Suprapubic skin (tissue), 4 donors: ENCODE measurements around the gene SLC25A42. TPM values are rescaled to one million over a fixed set of nuclear protein-coding genes. Genes with fewer than 3 reads are reported as not detected.

Source experiments
- DNase-seq, 2 donors: peaks; one replicate each; pipeline ENCODE4 v3.0.0-alpha.2; 2019; ENCODE audit warnings: low spot score in 2 of 2
- H3K27ac ChIP-seq: fragments of 200-600 bp; sonication (generic); one replicate; pipeline ENCODE4 v1.5.1; 2019
- H3K27me3 ChIP-seq: fragments of 200-600 bp; sonication (generic); one replicate; pipeline ENCODE4 v1.5.1; 2019
- H3K36me3 ChIP-seq: fragments of 200-600 bp; sonication (generic); one replicate; pipeline ENCODE4 v1.5.1; 2019
- H3K4me1 ChIP-seq: fragments of 200-600 bp; sonication (generic); one replicate; pipeline ENCODE4 v1.5.1; 2019
- H3K4me3 ChIP-seq: fragments of 200-600 bp; sonication (generic); one replicate; pipeline ENCODE4 v1.5.1; 2019; ENCODE audit warnings: mild to moderate bottlenecking
- H3K9me3 ChIP-seq: fragments of 200-600 bp; sonication (generic); one replicate; pipeline ENCODE4 v1.5.1; 2019
- EP300 ChIP-seq: sonication (generic); formaldehyde crosslinking; IDR thresholded peaks from one replicate; pipeline ENCODE4 v1.6.1; 2017; ENCODE audit warnings: antibody characterized with exemption
- POLR2A ChIP-seq, 2 donors: fragments of 450-650 bp; IDR thresholded peaks; one replicate each; pipeline ENCODE4 v1.6.1; 2017; ENCODE audit warnings: antibody characterized with exemption in 2 of 2, mild to moderate bottlenecking in 2 of 2, moderate library complexity in 2 of 2
- POLR2AphosphoS5 ChIP-seq, 3 donors: sonication (generic); formaldehyde crosslinking; IDR thresholded peaks; one replicate each; pipeline ENCODE4 v1.6.1; 2017; ENCODE audit warnings: antibody characterized with exemption in 3 of 3
- WGBS: methylation state at CpG from one replicate; pipeline ENCODE4 v1.1.5; 2018; 5-methylcytosine and 5-hydroxymethylcytosine counted together
- total RNA-seq, 4 donors: library from RNA; depleted of rRNA; stranded (reverse); fragments of >200 nt; gene quantifications; one replicate each; pipeline ENCODE4 v1.1.0, GENCODE V29; 2016
- TF ChIP-seq, protein P1 (sequence below), 2 donors: fragments of 200-600 bp in 1 of 2; fragments of 450-650 bp in 1 of 2; sonication (generic) in 1 of 2; IDR thresholded peaks; one replicate each; pipeline ENCODE4 v1.5.1; 2016 to 2019; ENCODE audit warnings: antibody characterized with exemption in 2 of 2, mild to moderate bottlenecking in 1 of 2, moderate library complexity in 1 of 2

SLC25A42 gene
- total RNA-seq, 4 donors from 2014 or later: 4.9 to 14.6 (median 10.6) TPM

DNA sequence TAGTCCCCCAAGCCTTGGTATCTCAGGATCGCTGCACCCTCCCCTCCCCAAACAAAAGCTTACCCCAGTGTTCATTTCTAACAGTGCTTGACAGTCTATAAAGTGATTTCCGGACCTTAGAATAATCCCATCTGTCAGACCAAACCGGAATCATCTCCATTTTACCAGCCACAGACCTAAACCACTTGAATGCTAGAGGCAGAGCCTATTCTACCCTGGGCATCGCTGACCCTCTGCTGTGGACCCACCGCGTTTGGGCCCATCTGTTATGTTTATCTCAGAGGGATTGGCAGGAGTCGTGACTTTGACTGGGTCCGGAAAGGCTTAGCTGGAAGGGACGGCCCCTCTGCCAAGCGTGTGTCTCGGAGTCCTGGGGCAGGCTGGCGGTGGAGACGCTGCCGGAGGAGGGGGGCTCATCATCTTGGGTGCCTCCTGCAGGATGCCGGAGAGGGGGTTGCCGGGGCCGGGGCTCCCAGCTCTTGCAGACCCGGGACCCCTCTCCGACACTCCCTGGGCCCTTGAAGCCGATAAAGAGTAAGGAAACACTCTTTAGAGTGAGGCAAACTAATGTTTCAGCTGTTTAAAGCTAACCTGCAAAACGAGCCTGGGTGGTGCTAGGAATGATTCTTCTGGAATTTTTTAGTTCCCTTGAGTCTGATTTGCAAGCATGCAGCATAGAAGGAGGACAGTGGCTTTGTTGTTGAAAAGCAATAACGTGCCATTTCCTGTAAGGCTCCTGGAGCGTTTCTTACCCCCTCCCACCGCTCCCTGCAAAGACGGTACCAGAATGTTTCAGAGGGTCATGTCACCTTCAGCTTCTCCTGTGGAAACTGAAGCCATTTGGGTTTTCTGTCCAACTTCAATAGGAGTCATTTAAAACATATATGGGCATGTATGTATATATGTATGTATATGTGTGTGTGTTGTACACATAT is 1.3 kb downstream of the SLC25A42 start:
- DNase-seq: no peak
- peak overlapping the region; percentile 36 for H3K27ac ChIP-seq
- TF ChIP-seq EP300 (no peak), POLR2A (IDR thresholded peaks at IDR 0.05) (no peak), POLR2AphosphoS5 (IDR thresholded peaks at IDR 0.05) (no peak)
- TF ChIP-seq, protein P1, sequence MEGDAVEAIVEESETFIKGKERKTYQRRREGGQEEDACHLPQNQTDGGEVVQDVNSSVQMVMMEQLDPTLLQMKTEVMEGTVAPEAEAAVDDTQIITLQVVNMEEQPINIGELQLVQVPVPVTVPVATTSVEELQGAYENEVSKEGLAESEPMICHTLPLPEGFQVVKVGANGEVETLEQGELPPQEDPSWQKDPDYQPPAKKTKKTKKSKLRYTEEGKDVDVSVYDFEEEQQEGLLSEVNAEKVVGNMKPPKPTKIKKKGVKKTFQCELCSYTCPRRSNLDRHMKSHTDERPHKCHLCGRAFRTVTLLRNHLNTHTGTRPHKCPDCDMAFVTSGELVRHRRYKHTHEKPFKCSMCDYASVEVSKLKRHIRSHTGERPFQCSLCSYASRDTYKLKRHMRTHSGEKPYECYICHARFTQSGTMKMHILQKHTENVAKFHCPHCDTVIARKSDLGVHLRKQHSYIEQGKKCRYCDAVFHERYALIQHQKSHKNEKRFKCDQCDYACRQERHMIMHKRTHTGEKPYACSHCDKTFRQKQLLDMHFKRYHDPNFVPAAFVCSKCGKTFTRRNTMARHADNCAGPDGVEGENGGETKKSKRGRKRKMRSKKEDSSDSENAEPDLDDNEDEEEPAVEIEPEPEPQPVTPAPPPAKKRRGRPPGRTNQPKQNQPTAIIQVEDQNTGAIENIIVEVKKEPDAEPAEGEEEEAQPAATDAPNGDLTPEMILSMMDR (IDR thresholded peaks at IDR 0.05): no peak
- H3K4me3 ChIP-seq: peak overlapping the region; percentile 94
- H3K4me1 ChIP-seq: peaks cover 53% of the 10 kb centered on the region
- no peaks in the 10 kb centered on the region for H3K27me3 ChIP-seq
- 4% methylated on average over 17 of the region's 25 CpGs for WGBS
- no peaks in the 10 kb centered on the region for H3K9me3 ChIP-seq
- H3K36me3 ChIP-seq: no peaks in the 10 kb centered on the region

DNA sequence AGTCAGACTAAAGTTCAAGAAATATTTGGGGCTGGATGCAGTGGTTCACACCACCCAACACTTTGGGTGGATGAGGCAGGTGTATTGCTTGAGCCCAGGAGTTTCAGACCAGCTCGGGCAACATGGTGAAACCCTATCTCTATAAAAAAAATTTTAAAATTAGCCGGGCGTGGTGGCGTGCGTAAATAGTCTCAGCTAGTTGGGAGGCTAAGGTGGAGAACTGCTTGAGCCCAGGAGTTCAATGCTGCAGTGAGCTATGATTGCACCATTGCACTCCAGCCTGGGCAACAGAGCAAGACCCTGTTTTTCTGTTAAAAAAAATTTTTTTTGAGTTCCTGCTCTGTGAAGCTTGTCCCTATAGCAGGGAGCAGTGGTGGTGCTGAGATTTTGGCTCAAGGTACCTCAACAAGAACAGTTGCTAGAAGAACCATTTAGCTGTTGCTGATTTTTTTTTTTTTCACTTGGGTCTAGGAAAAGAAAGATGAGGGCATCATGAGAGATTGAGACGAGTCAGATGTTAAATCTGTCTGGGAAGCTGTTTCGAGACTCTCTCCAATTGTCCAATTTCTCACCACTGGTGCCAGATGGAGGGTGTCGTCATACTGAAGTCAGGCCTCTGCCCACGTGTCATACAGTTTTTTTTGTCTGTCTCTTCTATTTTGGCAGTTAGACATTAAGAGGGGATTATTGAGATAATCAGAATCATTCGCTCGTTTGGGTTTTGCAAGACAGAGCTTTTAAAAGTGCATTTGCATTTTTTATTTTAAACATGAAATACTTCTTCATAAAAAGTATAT is 3.7 kb downstream of the SLC25A42 start:
- H3K27me3 ChIP-seq: no peaks in the 10 kb centered on the region
- no peaks in the 10 kb centered on the region for H3K36me3 ChIP-seq
- H3K4me3 ChIP-seq: no peak overlapping the region
- TF ChIP-seq EP300 (no peak), POLR2AphosphoS5 (IDR thresholded peaks at IDR 0.05) (no peak), POLR2A (IDR thresholded peaks at IDR 0.05) (no peak)
- TF ChIP-seq, protein P1 (IDR thresholded peaks at IDR 0.05): no peak
- H3K4me1 ChIP-seq: peaks cover 45% of the 10 kb centered on the region
- H3K9me3 ChIP-seq: no peaks in the 10 kb centered on the region
- H3K27ac ChIP-seq: no peak overlapping the region
- DNase-seq: no peak
- 65% methylated on average over 11 of the region's 11 CpGs for WGBS

DNA sequence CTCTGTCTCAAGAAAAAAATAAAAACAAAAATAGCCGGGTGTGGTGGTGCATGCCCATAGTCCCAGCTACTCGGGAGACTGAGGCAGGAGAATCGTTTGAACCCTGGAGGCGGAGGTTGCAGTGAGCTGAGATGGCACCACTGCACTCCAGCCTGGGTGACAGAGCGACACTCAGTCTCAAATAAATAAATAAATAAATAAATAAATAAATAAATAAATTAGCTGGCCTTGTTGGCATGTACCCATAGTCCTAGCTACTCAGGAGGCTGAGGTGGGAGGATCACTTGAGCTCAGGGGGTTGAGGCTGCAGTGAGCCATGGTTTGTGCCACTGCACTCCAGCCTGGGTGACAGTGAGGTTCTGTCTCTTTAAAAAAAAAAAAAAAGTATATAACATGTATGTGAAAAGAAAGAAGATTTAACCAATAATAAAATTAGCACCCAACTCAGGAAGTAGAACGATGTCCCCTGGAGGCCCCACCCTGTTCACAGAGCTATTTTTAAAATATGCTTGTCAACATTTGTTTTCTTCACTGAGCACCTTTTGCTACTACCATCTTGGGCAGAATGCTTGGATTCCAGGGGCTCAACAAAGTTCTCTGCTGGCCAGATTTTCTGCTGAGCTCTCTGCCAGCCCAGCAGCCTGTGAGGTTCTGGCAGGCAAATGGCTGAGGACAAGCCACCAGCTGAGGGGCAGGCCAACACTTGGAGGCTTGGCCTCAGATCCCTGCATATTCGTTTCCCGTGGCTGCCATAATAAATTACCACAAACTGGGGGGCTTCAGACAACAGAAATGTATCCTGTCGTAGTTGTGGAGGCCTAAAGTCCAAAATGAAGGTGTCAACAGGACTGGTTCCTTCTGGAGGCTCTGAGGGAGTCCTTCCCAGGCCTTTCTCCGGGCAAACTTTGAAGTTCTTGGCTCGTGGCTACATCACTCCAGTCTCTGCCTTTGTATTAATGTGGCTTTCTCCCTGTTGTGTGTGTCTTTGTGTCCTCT is 5.2 kb downstream of the SLC25A42 start:
- Histone ChIP-seq H3K27ac (no peak overlapping the region), H3K4me1 (peaks cover 37% of the 10 kb centered on the region), H3K27me3 (no peaks in the 10 kb centered on the region), H3K4me3 (no peak overlapping the region), H3K9me3 (no peaks in the 10 kb centered on the region), H3K36me3 (no peaks in the 10 kb centered on the region)
- TF ChIP-seq POLR2A (IDR thresholded peaks at IDR 0.05) (no peak), EP300 (no peak), POLR2AphosphoS5 (IDR thresholded peaks at IDR 0.05) (no peak)
- TF ChIP-seq, protein P1 (IDR thresholded peaks at IDR 0.05): no peak
- no peak for DNase-seq
- WGBS: 60% methylated on average over 11 of the region's 11 CpGs

DNA sequence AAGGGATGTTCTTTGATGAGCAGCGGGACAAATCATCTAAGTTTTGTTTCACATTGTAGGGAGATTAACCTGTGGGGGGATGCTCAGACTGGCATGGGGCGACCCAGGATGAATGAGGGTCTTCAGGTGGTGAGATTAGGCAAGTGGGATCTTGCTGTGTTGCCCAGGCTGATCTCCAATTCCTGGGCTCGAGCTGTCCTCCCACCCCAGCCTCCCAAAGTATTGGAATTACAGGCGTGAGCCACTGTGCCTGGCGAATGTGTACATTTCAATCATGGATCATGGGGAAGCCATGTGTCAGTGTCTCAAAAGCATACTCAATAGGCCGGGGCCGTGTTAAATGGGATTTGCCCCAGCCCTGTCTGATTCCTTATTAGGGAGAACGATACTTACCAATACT is 8.1 kb downstream of the SLC25A42 start:
- TF ChIP-seq, protein P1 (IDR thresholded peaks at IDR 0.05): no peak
- TF ChIP-seq POLR2AphosphoS5 (IDR thresholded peaks at IDR 0.05): no peak
- no peak for TF ChIP-seq EP300
- no peak for TF ChIP-seq POLR2A (IDR thresholded peaks at IDR 0.05)
- no peak overlapping the region for H3K4me3 ChIP-seq
- H3K36me3 ChIP-seq: no peaks in the 10 kb centered on the region
- WGBS: 95% methylated on average over 8 of the region's 8 CpGs
- no peaks in the 10 kb centered on the region for H3K9me3 ChIP-seq
- DNase-seq: no peak
- H3K27me3 ChIP-seq: no peaks in the 10 kb centered on the region
- peaks cover 15% of the 10 kb centered on the region for H3K4me1 ChIP-seq
- H3K27ac ChIP-seq: no peak overlapping the region
